Cardiac fibroblast (primary cell): ENCODE measurements around the gene PLCH2.

Source experiments
- DNase-seq, 2 donors: peaks; one replicate each; pipeline versions ENCODE4 v3.0.0 to v3.0.0-alpha.2; 2010; ENCODE audit warnings: low read depth in 2 of 2
- H3K4me3 ChIP-seq, 2 donors: replicated peaks in 1 of 2; 1 replicate in 1 of 2; 2 replicates in 1 of 2; pipeline ENCODE4 v1.5.1; 2011; ENCODE audit warnings: low read depth in 2 of 2, low read length in 2 of 2, mild to moderate bottlenecking in 2 of 2, moderate library complexity in 1 of 2
- CTCF ChIP-seq: IDR thresholded peaks from one replicate; pipeline ENCODE4 v1.5.1; 2011; ENCODE audit warnings: low read depth, mild to moderate bottlenecking, low read length, inconsistent platforms

PLCH2 gene

DNA sequence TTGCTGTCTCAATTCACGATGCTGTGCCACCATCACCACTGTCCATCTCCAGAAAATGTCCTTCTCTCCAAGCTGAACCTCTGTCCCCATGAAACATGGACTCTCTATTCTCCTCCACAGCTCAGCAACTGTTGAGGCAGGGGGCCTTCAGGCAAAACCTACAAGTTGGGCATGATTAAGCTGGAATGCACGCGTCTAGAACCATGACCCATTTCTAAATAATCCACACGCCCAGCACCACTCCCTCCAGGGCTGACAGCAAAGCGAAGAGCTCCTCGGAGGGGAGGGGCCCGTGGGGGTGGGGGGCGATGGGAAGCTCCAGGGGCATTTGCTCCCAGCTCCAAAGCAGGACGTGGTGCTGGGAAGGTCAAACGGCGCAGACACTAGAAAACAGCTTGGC lies 57.3 kb downstream of the PLCH2 start:
- DNase-seq: peak in 1 of 2 donors; percentile 29
- H3K4me3 ChIP-seq: no peak overlapping the region

GRCh38 chr1:2534315-2534686 lies 58.2 kb downstream of the PLCH2 start:
- no peak for TF ChIP-seq CTCF
- no peak overlapping the region for H3K4me3 ChIP-seq
- DNase-seq: no peak

More for the DNA sequence above, 57.3 kb downstream of the PLCH2 start:
- TF ChIP-seq CTCF: no peak

DNA sequence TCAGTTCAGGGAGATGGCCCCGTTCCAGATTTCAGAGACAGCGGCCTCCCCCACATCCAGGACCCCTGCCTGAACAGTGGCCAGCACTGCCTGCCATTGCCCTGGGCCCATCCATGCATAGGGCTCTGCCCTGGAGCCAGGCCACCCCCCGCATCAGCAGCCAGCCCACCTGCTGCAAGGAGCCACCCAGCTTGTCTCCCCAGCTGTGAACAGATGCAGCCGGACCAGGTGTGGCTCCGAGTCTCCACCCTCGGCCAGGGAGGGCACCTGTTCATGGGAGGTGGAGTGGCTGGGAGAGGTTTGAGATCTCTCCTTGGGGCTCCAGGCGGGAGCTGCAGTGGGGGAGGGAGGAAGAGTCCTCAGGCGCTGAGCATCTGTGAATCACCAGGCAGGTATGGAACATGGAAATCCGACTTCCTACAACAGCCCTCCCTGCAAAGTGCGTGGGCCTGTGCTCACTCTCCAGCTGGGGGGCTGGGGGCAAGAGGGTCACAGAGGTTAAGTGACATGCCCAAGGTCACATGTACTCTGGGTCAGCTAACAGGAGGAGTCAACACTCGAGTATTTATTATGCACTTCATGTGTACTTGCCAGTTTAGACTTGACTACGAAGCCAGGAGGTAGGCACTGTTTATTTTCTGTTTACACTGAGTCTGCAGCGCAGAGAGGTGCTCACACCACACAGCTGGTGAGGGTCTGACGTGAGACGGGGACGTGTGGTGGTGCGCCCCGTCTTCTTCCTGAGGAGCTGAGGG lies 58.8 kb downstream of the PLCH2 start:
- TF ChIP-seq CTCF: no peak
- peak; percentile 31 to 60 for DNase-seq
- H3K4me3 ChIP-seq: no peak overlapping the region

- no peak for DNase-seq
- no peak overlapping the region for H3K4me3 ChIP-seq
- no peak for TF ChIP-seq CTCF
Measured at GRCh38 chr1:2535455-2535854, 59.4 kb downstream of the PLCH2 start.

- DNase-seq: no peak
- H3K4me3 ChIP-seq: no peak overlapping the region
- TF ChIP-seq CTCF: no peak
Measured at GRCh38 chr1:2535981-2536380, 59.9 kb downstream of the PLCH2 start.

DNA sequence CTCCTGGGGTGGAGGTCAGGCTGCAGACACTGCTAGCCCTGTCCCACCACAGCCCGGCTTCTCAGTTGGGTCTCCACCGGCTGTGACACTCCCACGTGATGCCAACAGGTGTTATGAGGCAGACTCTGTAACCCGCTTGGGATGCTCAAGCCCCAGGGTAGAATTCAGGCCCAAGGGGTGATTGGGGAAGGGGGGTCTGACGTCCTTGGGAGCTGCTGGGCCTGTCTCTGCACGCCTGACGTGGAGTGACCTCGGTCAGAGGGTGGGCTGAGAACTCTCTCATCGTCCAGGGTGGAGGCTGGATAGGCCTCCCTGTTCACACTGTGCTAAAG lies 61.7 kb downstream of the PLCH2 start:
- TF ChIP-seq CTCF: no peak
- DNase-seq: no peak
- no peak overlapping the region for H3K4me3 ChIP-seq

- no peak for DNase-seq
- H3K4me3 ChIP-seq: no peak overlapping the region
- TF ChIP-seq CTCF: no peak
Measured at GRCh38 chr1:2538376-2538775, 62.3 kb downstream of the PLCH2 start.
